Measurements from ENCODE around the gene KLF6.

- TF ChIP-seq POLR2A (IDR thresholded peaks at IDR 0.05; ENCODE audit: low read length) (no peak), GATA1 (IDR thresholded peaks at IDR 0.05; ENCODE audit: low read depth, low read length) (no peak)
These were observed 23.1 kb downstream of the KLF6 start for GRCh38 chr10:3761904-3762303.

Data from erythroblast (primary cell).